Adipocyte (in vitro differentiated cells): ENCODE data around the gene FOXN3.
A peak's percentile ranks its signal among the peaks of the same experiment; 100 is the strongest.
"Not testable (repeated sequence)": the region's sequence is repeated elsewhere in the genome, so short reads cannot be mapped to it uniquely, and the experiment has no call there.

Source experiments
- DNase-seq: peaks from one replicate; pipeline ENCODE4 v3.0.0-alpha.2; 2015; ENCODE audit warnings: low read depth
- H3K27me3 ChIP-seq: replicated peaks from 2 replicates; pipeline ENCODE4 v1.7.0; 2013; ENCODE audit warnings: mild to moderate bottlenecking, low read length, moderate library complexity; ENCODE audit not compliant: control insufficient read depth, insufficient read depth
- H3K36me3 ChIP-seq: 2 replicates; pipeline ENCODE4 v1.7.0; 2013; ENCODE audit warnings: low read length, mild to moderate bottlenecking, moderate library complexity; ENCODE audit not compliant: control insufficient read depth, insufficient read depth, severe bottlenecking
- H3K4me1 ChIP-seq: 2 replicates; pipeline ENCODE4 v1.7.0; 2013; ENCODE audit warnings: mild to moderate bottlenecking, low read length, moderate library complexity; ENCODE audit not compliant: control insufficient read depth, insufficient read depth
- H3K4me3 ChIP-seq: 2 replicates; pipeline ENCODE4 v1.7.0; 2013; ENCODE audit warnings: mild to moderate bottlenecking, low read length, moderate library complexity
- H3K9ac ChIP-seq: 2 replicates; pipeline ENCODE4 v1.7.0; 2013; ENCODE audit warnings: mild to moderate bottlenecking, low read length, moderate library complexity
- H3K9me3 ChIP-seq: 2 replicates; pipeline ENCODE4 v1.7.0; 2013; ENCODE audit warnings: mild to moderate bottlenecking, low read length, moderate library complexity; ENCODE audit not compliant: control insufficient read depth

The FOXN3 gene

DNA sequence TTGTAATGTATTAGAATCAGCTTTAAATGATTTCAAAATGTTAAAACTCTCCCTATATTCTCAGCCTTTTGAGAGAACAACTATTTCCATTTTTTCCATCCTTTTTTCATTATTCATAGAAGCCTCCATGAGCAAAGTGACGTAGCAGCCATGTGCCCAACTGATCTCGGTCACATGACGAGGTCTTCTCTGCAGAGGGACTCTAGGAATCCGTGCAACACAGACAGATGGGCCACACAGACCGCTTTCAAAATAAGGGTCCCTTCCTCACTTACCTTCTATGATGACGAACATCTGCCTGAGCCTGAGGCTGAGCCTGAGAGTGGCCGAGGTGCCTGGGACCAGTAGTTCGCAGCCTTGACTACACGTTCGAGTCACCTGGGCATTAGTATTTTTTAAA, 293.8 kb downstream of the FOXN3 start:
- no peak for DNase-seq
- no peaks in the 10 kb centered on the region for H3K4me1 ChIP-seq
- no peaks in the 10 kb centered on the region for H3K36me3 ChIP-seq
- peaks cover 21% of the 10 kb centered on the region for H3K27me3 ChIP-seq
- H3K4me3 ChIP-seq = no peak overlapping the region
- H3K9me3 ChIP-seq = peaks cover 22% of the 10 kb centered on the region
- no peak overlapping the region for H3K9ac ChIP-seq

DNA sequence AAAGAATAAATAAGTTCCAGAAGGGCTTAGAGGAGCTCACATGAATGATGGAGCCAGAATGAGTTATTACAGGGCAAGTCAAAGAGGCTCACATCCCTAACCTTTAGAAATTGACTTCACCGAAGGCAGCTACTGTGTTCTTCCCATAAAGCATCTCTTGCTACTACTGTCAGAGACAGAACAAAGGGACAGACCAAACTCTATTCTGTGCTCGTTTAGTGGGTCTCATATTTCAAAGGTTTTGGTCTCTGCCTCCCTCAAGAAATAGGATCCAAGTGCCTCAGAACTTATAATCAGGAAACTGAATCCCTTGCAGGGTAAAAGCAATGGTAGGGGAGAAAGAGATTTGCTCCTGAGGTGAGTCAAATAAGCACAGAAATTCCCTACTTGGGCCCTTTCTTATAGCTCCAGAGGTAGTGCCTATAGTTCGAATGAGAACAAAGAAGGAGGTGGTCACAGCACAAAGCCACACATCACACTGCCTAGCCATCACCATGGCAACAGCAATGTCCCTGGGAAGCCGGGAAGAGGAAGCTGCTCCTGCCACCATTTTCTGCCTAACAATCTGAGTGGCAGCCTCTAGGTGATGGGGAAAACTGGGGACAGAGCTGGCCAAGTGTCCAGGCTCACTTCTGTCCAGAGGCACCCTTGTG, 294.9 kb downstream of the FOXN3 start:
- no peak overlapping the region for H3K4me3 ChIP-seq
- H3K4me1 ChIP-seq = no peaks in the 10 kb centered on the region
- H3K27me3 ChIP-seq = peaks cover 25% of the 10 kb centered on the region
- H3K36me3 ChIP-seq = no peaks in the 10 kb centered on the region
- H3K9me3 ChIP-seq = peaks cover 22% of the 10 kb centered on the region
- no peak for DNase-seq
- no peak overlapping the region for H3K9ac ChIP-seq

- H3K9me3 ChIP-seq = peaks cover 22% of the 10 kb centered on the region
- DNase-seq = no peak
- no peaks in the 10 kb centered on the region for H3K36me3 ChIP-seq
- H3K9ac ChIP-seq = no peak overlapping the region
- H3K27me3 ChIP-seq = peaks cover 33% of the 10 kb centered on the region
- H3K4me1 ChIP-seq = no peaks in the 10 kb centered on the region
- no peak overlapping the region for H3K4me3 ChIP-seq
Observed at GRCh38 chr14:89117012-89117411, 300.0 kb downstream of the FOXN3 start.

- peaks cover 7% of the 10 kb centered on the region for H3K9me3 ChIP-seq
- no peaks in the 10 kb centered on the region for H3K4me1 ChIP-seq
- H3K27me3 ChIP-seq = peaks cover 41% of the 10 kb centered on the region
- H3K4me3 ChIP-seq = no peak overlapping the region
- H3K9ac ChIP-seq = no peak overlapping the region
- no peaks in the 10 kb centered on the region for H3K36me3 ChIP-seq
- no peak for DNase-seq
Observed at GRCh38 chr14:89114109-89114508, 302.9 kb downstream of the FOXN3 start.

GRCh38 chr14:89112720-89113119, 304.3 kb downstream of the FOXN3 start:
- Histone ChIP-seq H3K9me3 (no peaks in the 10 kb centered on the region), H3K4me1 (no peaks in the 10 kb centered on the region), H3K27me3 (peaks cover 46% of the 10 kb centered on the region)

DNA sequence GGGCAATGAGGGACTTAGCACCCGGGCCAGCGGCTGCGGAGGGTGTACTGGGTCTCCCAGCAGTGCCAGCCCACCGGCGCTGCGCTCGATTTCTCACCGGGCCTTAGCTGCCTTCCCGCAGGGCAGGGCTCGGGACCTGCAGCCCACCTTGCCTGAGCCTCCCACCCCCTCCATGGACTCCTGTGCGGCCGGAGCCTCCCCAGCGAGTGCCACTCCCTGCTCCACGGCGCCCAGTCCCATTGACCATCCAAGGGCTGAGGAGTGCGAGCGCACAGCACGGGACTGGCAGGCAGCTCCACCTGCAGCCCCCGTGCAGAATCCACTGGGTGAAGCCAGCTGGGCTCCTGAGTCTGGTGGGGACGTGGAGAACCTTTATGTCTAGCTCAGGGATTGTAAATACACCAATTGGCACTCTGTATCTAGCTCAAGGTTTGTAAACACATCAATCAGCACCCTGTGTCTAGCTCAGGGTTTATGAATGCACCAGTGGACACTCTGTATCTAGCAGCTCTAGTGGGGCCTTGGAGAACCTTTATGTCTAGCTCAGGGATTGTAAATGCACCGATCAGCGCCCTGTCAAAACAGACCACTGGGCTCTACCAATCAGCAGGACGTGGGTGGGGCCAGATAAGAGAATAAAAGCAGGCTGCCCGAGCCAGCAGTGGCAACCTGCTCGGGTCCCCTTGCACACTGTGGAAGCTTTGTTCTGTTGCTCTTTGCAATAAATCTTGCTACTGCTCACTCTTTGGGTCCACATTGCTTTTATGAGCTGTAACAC, 305.1 kb downstream of the FOXN3 start:
- H3K27me3 ChIP-seq = peaks cover 46% of the 10 kb centered on the region
- not testable (repeated sequence) for H3K4me1 ChIP-seq, H3K9me3 ChIP-seq, H3K4me3 ChIP-seq, H3K36me3 ChIP-seq, DNase-seq, H3K9ac ChIP-seq

More at GRCh38 chr14:89112720-89113119, 304.3 kb downstream of the FOXN3 start:
- no peak overlapping the region for H3K9ac ChIP-seq
- DNase-seq = no peak
- H3K4me3 ChIP-seq = no peak overlapping the region
- no peaks in the 10 kb centered on the region for H3K36me3 ChIP-seq

GRCh38 chr14:89111232-89111631, 305.8 kb downstream of the FOXN3 start:
- H3K4me1 ChIP-seq, H3K4me3 ChIP-seq, DNase-seq, H3K36me3 ChIP-seq, H3K9me3 ChIP-seq, H3K9ac ChIP-seq: not testable (repeated sequence)
- peaks cover 46% of the 10 kb centered on the region for H3K27me3 ChIP-seq

DNA sequence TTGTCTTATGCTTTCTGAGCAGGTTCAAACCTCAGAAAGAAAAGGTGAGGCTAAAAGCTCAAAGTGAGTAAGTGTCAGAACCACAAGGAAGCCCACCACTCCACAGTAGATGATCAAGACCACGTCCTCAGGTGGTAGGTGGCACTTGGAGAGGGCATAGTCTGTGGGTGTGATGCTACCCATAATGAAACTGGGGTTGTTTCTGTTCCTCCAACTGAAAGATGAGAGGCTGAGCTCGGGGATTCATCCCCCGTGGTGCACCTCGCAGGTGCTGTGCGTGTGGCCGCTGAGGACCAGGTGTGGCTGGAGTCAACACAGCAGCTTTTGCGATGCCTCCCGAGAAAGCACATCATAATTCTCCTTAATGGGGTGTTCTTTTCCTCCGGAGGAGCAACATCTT, 306.9 kb downstream of the FOXN3 start:
- no peaks in the 10 kb centered on the region for H3K9me3 ChIP-seq
- no peak overlapping the region for H3K9ac ChIP-seq
- no peaks in the 10 kb centered on the region for H3K4me1 ChIP-seq
- no peak overlapping the region for H3K4me3 ChIP-seq
- no peak for DNase-seq
- no peaks in the 10 kb centered on the region for H3K36me3 ChIP-seq
- peaks cover 46% of the 10 kb centered on the region for H3K27me3 ChIP-seq

DNA sequence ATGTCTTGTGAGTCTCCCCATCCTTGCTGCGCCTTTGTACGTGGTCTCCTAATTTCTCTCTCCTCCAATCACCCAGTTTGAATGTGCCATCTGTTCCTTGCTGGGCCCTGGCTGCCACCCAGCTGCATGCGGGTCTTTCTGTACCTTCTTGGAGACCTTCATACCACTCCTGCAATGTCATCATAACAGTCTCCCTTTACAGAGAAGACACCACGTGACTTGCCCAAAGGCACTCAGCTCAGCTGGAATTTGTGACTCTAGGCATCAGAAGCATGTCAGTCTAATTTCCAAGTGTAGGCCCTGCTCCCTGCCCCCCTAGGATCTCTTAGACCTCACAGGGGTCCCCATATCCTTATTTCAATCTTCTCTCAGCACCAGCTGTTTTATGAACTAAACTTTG, 308.4 kb downstream of the FOXN3 start:
- no peaks in the 10 kb centered on the region for H3K36me3 ChIP-seq
- DNase-seq = peak; percentile 15
- no peaks in the 10 kb centered on the region for H3K4me1 ChIP-seq
- peaks cover 38% of the 10 kb centered on the region for H3K27me3 ChIP-seq
- H3K9me3 ChIP-seq = peaks cover 6% of the 10 kb centered on the region
- no peak overlapping the region for H3K4me3 ChIP-seq
- H3K9ac ChIP-seq = no peak overlapping the region

- no peak overlapping the region for H3K9ac ChIP-seq
- H3K4me1 ChIP-seq = no peaks in the 10 kb centered on the region
- no peaks in the 10 kb centered on the region for H3K36me3 ChIP-seq
- no peak overlapping the region for H3K4me3 ChIP-seq
- peaks cover 29% of the 10 kb centered on the region for H3K27me3 ChIP-seq
- H3K9me3 ChIP-seq = peaks cover 6% of the 10 kb centered on the region
- no peak for DNase-seq
Observed at GRCh38 chr14:89107626-89108025, 309.4 kb downstream of the FOXN3 start.
